ENCODE data around the gene CADM3. TPM values are rescaled to one million over a fixed set of nuclear protein-coding genes. Genes with fewer than 3 reads are reported as not detected.

CADM3 gene
- total RNA-seq, 1 donor from 2014 or later = 10.0 TPM

- Mint-ChIP-seq H3K4me1 (no peaks in the 10 kb centered on the region), H3K27ac (ENCODE audit: unreplicated experiment) (no peak overlapping the region), H3K4me3 (no peak overlapping the region), H3K27me3 (ENCODE audit: low read depth) (peaks cover 2% of the 10 kb centered on the region), H3K36me3 (ENCODE audit: low read depth) (no peaks in the 10 kb centered on the region), H3K9me3 (peaks cover 7% of the 10 kb centered on the region)
- DNase-seq (ENCODE audit: low read depth, low spot score) = no peak
- no peak for TF ChIP-seq CTCF (conservative IDR thresholded peaks at IDR 0.05)
Measured at GRCh38 chr1:159248311-159248710, 76.9 kb downstream of the CADM3 start.

GRCh38 chr1:159250638-159251216, 79.3 kb downstream of the CADM3 start:
- H3K27me3 Mint-ChIP-seq (ENCODE audit: low read depth) = peaks cover 5% of the 10 kb centered on the region
- H3K27ac Mint-ChIP-seq (ENCODE audit: unreplicated experiment) = no peak overlapping the region
- DNase-seq (ENCODE audit: low read depth, low spot score) = no peak
- peaks cover 7% of the 10 kb centered on the region for H3K9me3 Mint-ChIP-seq
- no peaks in the 10 kb centered on the region for H3K36me3 Mint-ChIP-seq (ENCODE audit: low read depth)
- TF ChIP-seq CTCF (conservative IDR thresholded peaks at IDR 0.05) = no peak
- H3K4me1 Mint-ChIP-seq = no peaks in the 10 kb centered on the region
- H3K4me3 Mint-ChIP-seq = no peak overlapping the region

Other genes with a start within 250 kb of the CADM3 start
- not detected in 2 replicates for gene PYHIN1, start 240.1 kb upstream of the CADM3 start, total RNA-seq
- gene IFI16, start 161.7 kb upstream of the CADM3 start, total RNA-seq = 4.9 and 6.3 TPM in 2 replicates
- 3.9 and 5.7 TPM in 2 replicates for gene AIM2, start 94.8 kb upstream of the CADM3 start, total RNA-seq
- 0.98 and 1.1 TPM in 2 replicates for gene ACKR1, start 33.3 kb downstream of the CADM3 start, total RNA-seq
- not detected in 2 replicates for gene FCER1A, start 130.7 kb downstream of the CADM3 start, total RNA-seq